ENCODE measurements around the gene DNAJC2. TPM values are rescaled to one million over a fixed set of nuclear protein-coding genes. Genes with fewer than 3 reads are reported as not detected.

The DNAJC2 gene
- total and polyA plus RNA-seq, 2 experiments from 2014 or later = 22.7 to 36.4 TPM

DNA sequence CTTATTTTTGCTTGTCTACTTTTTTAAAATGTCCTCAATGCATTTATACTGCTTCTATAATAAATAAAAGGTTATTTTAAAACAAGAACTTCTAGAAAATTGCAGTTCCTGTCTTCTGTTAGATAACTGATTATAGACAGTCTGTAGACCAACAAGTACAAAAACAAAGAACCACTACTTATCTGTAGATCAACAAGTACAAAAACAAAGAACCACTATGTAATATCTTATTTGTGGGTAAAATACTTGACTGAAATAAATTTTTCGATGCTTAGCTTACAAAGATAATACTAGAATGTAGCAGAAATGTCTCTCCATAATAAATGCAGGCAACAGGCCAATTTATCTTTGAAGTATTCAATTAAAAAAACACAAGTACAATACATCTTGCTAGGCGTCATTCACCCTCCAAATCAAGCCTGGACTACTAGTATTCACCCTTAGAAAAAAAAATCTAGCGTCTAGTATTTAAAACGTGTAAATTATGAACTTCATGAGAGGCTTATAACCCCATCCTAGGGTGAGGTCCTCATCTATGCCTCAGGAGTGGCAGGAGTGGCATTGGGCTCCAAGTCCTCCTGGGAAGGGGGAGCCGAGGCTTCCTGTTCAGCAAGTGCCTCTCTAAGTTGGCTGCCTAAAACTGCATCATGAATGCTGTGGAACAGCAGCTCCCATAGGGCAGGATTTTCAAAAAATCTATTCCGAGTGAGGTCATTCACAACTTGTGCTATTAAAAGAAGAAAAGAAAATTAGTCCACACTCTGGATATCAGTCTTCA, 29.5 kb upstream of the DNAJC2 start:
- TF ChIP-seq, protein P1, sequence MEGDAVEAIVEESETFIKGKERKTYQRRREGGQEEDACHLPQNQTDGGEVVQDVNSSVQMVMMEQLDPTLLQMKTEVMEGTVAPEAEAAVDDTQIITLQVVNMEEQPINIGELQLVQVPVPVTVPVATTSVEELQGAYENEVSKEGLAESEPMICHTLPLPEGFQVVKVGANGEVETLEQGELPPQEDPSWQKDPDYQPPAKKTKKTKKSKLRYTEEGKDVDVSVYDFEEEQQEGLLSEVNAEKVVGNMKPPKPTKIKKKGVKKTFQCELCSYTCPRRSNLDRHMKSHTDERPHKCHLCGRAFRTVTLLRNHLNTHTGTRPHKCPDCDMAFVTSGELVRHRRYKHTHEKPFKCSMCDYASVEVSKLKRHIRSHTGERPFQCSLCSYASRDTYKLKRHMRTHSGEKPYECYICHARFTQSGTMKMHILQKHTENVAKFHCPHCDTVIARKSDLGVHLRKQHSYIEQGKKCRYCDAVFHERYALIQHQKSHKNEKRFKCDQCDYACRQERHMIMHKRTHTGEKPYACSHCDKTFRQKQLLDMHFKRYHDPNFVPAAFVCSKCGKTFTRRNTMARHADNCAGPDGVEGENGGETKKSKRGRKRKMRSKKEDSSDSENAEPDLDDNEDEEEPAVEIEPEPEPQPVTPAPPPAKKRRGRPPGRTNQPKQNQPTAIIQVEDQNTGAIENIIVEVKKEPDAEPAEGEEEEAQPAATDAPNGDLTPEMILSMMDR (IDR thresholded peaks at IDR 0.05; ENCODE audit: low read depth, low read length) = no peak
- Histone ChIP-seq H3K4me1 (ENCODE audit: low read depth) (no peaks in the 10 kb centered on the region), H3K9me3 (ENCODE audit: low read depth) (no peaks in the 10 kb centered on the region), H3K27ac (no peak overlapping the region), H3K4me3 (no peak overlapping the region), H3K36me3 (peaks cover 1% of the 10 kb centered on the region), H3K27me3 (peaks cover 7% of the 10 kb centered on the region)
- no peak for DNase-seq (ENCODE audit: low read depth in 1 of 2, low spot score in 1 of 2)

DNA sequence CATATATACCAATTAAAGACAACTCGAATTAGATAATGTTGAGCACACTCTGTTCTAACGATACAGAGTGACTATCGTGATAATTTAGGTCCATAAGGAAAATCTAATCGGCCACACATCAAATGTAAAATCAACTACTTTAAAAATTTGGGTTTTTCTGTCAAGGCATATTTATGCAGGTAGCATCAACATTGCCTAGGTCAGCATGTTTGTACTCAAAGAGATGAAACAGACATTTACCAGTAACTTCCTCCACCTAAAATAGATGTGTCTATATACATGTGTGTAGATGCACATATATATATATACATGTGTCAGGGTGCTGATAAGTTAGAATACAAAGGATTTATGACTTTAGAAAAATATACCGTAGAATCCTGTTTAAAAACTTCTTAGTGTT, 24.9 kb upstream of the DNAJC2 start:
- H3K36me3 ChIP-seq = peaks cover 39% of the 10 kb centered on the region

DNA sequence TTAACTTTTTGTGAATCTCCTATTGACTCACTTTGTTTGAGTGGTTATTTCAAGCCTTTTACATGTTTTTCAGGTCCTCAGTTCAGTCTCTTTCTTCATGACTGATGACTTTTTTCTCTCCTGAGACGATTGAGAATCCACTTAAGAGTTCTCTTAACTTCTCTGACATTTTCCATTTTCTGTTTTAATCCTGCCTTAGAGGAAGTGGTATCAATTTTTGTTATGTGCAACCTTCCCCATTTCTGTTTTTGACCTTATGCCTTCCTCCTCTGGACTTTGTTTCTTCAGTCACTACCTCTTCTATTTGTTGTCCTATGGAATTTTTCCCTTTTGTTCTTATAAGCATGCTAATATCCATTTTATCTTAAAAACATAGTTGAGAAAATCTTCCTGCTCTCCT, 5.2 kb upstream of the DNAJC2 start:
- H3K27me3 ChIP-seq = no peaks in the 10 kb centered on the region
- no peak overlapping the region for H3K4me3 ChIP-seq

More for the DNA sequence above, 24.9 kb upstream of the DNAJC2 start:
- TF ChIP-seq, protein P1 (IDR thresholded peaks at IDR 0.05; ENCODE audit: low read depth, low read length) = no peak
- no peaks in the 10 kb centered on the region for H3K27me3 ChIP-seq
- H3K27ac ChIP-seq = no peak overlapping the region
- no peak for DNase-seq (ENCODE audit: low read depth in 1 of 2, low spot score in 1 of 2)
- no peaks in the 10 kb centered on the region for H3K4me1 ChIP-seq (ENCODE audit: low read depth)
- H3K4me3 ChIP-seq = no peak overlapping the region
- no peaks in the 10 kb centered on the region for H3K9me3 ChIP-seq (ENCODE audit: low read depth)

DNA sequence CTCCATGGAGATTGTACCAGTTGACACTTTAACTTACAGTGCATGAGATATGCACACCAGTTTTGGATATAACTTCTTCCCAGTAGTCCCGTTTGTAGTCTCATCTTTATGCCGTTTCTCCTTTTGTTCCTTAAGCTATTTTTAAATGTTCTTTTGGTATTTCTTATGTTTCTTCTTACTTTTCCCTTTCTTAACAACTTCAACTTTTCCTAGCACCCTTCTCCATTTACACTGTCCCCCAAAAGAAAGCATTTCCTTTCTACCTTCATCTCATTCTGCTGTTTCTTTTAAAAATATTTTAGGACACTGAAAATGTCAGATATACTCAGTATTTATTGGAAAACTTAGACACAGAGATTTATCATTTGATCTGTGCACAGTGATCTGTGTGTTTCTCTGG, 4.4 kb upstream of the DNAJC2 start:
- TF ChIP-seq, protein P1 (IDR thresholded peaks at IDR 0.05; ENCODE audit: low read depth, low read length) = no peak
- Histone ChIP-seq H3K36me3 (no peaks in the 10 kb centered on the region), H3K27me3 (no peaks in the 10 kb centered on the region), H3K4me1 (ENCODE audit: low read depth) (peaks cover 6% of the 10 kb centered on the region), H3K27ac (no peak overlapping the region), H3K4me3 (peak overlapping the region; percentile 91), H3K9me3 (ENCODE audit: low read depth) (no peaks in the 10 kb centered on the region)
- no peak for DNase-seq (ENCODE audit: low read depth in 1 of 2, low spot score in 1 of 2)

More for the DNA sequence above, 5.2 kb upstream of the DNAJC2 start:
- TF ChIP-seq, protein P1 (IDR thresholded peaks at IDR 0.05; ENCODE audit: low read depth, low read length) = no peak
- Histone ChIP-seq H3K9me3 (ENCODE audit: low read depth) (no peaks in the 10 kb centered on the region), H3K27ac (no peak overlapping the region), H3K4me1 (ENCODE audit: low read depth) (peaks cover 6% of the 10 kb centered on the region), H3K36me3 (peaks cover 4% of the 10 kb centered on the region)
- DNase-seq (ENCODE audit: low read depth in 1 of 2, low spot score in 1 of 2) = no peak

DNA sequence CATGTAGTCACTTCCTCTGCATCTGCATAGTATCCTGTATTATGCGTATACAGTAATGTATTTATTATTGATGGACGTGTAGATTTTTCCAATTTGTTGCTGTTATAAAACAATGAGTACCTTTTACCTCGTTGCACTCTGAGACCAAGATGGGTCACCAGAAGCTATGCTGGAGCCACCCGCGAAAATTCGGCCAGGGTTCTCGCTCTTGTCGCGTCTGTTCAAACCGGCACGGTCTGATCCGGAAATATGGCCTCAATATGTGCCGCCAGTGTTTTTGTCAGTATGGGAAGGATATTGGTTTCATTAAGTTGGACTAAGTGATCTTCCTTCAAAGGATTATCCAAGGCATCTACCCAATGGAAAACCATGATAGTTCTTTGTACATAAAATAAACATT, 3.9 kb upstream of the DNAJC2 start:
- H3K4me1 ChIP-seq (ENCODE audit: low read depth) = peaks cover 8% of the 10 kb centered on the region
- no peaks in the 10 kb centered on the region for H3K36me3 ChIP-seq
- H3K4me3 ChIP-seq = peak overlapping the region; percentile 91
- no peak for DNase-seq (ENCODE audit: low read depth in 1 of 2, low spot score in 1 of 2)
- H3K9me3 ChIP-seq (ENCODE audit: low read depth) = no peaks in the 10 kb centered on the region
- TF ChIP-seq, protein P1 (IDR thresholded peaks at IDR 0.05; ENCODE audit: low read depth, low read length) = no peak
- no peaks in the 10 kb centered on the region for H3K27me3 ChIP-seq
- no peak overlapping the region for H3K27ac ChIP-seq
